ENCODE measurements around the gene SORCS2. TPM values are rescaled to one million over a fixed set of nuclear protein-coding genes. Genes with fewer than 3 reads are reported as not detected.

Gene SORCS2
- total and polyA plus RNA-seq, 2 of the 8 experiments (the other 6 are each of a cell fraction or from before 2014, with no cell fraction given), result 0.36 to 1.8 TPM

DNA sequence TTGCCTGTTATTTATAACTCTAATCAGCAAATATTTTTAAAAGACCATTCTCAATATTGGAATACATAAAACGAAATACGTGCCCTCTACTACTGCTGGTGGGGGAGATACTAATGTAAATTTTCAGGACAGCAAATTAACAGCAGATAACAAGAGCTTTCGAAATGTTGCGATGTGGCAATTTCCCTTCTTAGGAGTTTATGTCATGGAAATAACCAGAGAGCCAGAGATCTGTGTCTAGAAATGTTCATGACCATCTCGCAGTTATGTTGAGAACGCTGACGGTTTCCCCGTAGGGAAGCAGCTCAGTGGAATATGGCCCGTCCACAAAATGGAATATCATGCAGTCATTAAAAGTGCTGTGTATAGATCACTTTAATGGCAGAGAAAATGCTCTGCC lies 480.8 kb downstream of the SORCS2 start:
- no peak for TF ChIP-seq CHD2 (IDR thresholded peaks at IDR 0.05; ENCODE audit: low read length)
- TF ChIP-seq POLR2A (IDR thresholded peaks at IDR 0.05; ENCODE audit: control extremely low read depth in 1 of 2, low read depth in 2 of 2, low read length in 2 of 2), result no peak
- no peak for TF ChIP-seq POLR2AphosphoS5 (IDR thresholded peaks at IDR 0.05; ENCODE audit: low read depth, low read length)
- TF ChIP-seq, protein P1, sequence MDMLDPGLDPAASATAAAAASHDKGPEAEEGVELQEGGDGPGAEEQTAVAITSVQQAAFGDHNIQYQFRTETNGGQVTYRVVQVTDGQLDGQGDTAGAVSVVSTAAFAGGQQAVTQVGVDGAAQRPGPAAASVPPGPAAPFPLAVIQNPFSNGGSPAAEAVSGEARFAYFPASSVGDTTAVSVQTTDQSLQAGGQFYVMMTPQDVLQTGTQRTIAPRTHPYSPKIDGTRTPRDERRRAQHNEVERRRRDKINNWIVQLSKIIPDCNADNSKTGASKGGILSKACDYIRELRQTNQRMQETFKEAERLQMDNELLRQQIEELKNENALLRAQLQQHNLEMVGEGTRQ (IDR thresholded peaks at IDR 0.05; ENCODE audit: low read length), result no peak
- TF ChIP-seq SAP30 (IDR thresholded peaks at IDR 0.05; ENCODE audit: insufficient read depth, insufficient replicate concordance, low read length), result no peak
- no peak for TF ChIP-seq SP2 (IDR thresholded peaks at IDR 0.05; ENCODE audit: low read length)
- no peak for TF ChIP-seq GABPA (IDR thresholded peaks at IDR 0.05; ENCODE audit: borderline replicate concordance, insufficient read depth, low read length)
- no peak for TF ChIP-seq EGR1 (IDR thresholded peaks at IDR 0.05; ENCODE audit: borderline replicate concordance, low read depth, low read length)
- TF ChIP-seq EZH2 (IDR thresholded peaks at IDR 0.05; ENCODE audit: low read depth, low read length, severe bottlenecking), result no peak
- TF ChIP-seq RFX5 (IDR thresholded peaks at IDR 0.05; ENCODE audit: borderline replicate concordance, low read depth, low read length), result no peak
- TF ChIP-seq, protein P2, sequence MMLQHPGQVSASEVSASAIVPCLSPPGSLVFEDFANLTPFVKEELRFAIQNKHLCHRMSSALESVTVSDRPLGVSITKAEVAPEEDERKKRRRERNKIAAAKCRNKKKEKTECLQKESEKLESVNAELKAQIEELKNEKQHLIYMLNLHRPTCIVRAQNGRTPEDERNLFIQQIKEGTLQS (IDR thresholded peaks at IDR 0.05; ENCODE audit: insufficient read depth, low read depth, low read length), result no peak
- TF ChIP-seq ASH2L (IDR thresholded peaks at IDR 0.05; ENCODE audit: low read length), result no peak
- TF ChIP-seq CTBP2 (IDR thresholded peaks at IDR 0.05; ENCODE audit: borderline replicate concordance, insufficient read depth, insufficient read length, low read length), result no peak
- H3K27ac ChIP-seq (ENCODE audit: low read depth, low read length), result no peak overlapping the region
- H4K8ac ChIP-seq (ENCODE audit: extremely low read depth, insufficient read depth, low read length), result no peak overlapping the region
- H2BK120ac ChIP-seq (replicated peaks; ENCODE audit: low read depth, low read length), result no peak overlapping the region
- H2BK12ac ChIP-seq (ENCODE audit: low read depth, low read length), result no peak overlapping the region
- no peak overlapping the region for H3K4me3 ChIP-seq (ENCODE audit: extremely low read depth in 1 of 4, insufficient read depth in 2 of 4, low read depth in 3 of 4, low read length in 4 of 4)
- H3K4ac ChIP-seq (replicated peaks; ENCODE audit: insufficient read length, low read depth, low read length), result no peak overlapping the region
- H3K18ac ChIP-seq (ENCODE audit: extremely low read depth, low read length), result no peak overlapping the region
- no peaks in the 10 kb centered on the region for H3K79me1 ChIP-seq (ENCODE audit: low read depth, low read length)
- H3K4me2 ChIP-seq (ENCODE audit: insufficient read depth in 1 of 2, low read depth in 2 of 2, low read length in 2 of 2), result no peak overlapping the region
- H3K9ac ChIP-seq (replicated peaks in 1 of 4; ENCODE audit: extremely low read depth in 1 of 4, low read depth in 3 of 4, low read length in 3 of 4), result no peak overlapping the region
- H3K9me3 ChIP-seq (ENCODE audit: insufficient read depth in 2 of 2, low read depth in 1 of 2, low read length in 1 of 2), result peaks cover 2 to 3% of the 10 kb centered on the region in 2 experiments; a peak in 2 of 4 replicates
- no peaks in the 10 kb centered on the region for H3K27me3 ChIP-seq (replicated peaks in 1 of 4; ENCODE audit: control insufficient read depth in 3 of 4, extremely low read depth in 1 of 4, insufficient read depth in 3 of 4, low read length in 3 of 4)
- no peak overlapping the region for H2AFZ ChIP-seq (ENCODE audit: low read length)
- no peak overlapping the region for H3K23ac ChIP-seq (ENCODE audit: insufficient read length)
- no peak overlapping the region for H2BK15ac ChIP-seq (ENCODE audit: low read length)
- no peak overlapping the region for H3K56ac ChIP-seq (replicated peaks; ENCODE audit: insufficient read length, low read depth, low read length)
- ChIA-PET CTCF (ENCODE audit: partially characterized antibody) (interaction anchor here (1.0 to 1.4 kb wide), 3 partner anchors 9 to 47 kb away, joined by 3 to 4 read pairs (median 3); no protein-coding TSS in a partner anchor), POLR2A (ENCODE audit: partially characterized antibody) (no interaction called here)
- H2BK5ac ChIP-seq (ENCODE audit: low read depth, low read length), result no peak overlapping the region
- no peak overlapping the region for H4K91ac ChIP-seq (replicated peaks; ENCODE audit: insufficient read length, low read length)
- no peak overlapping the region for H2AK5ac ChIP-seq (ENCODE audit: low read depth, low read length)
- no peak overlapping the region for H2BK20ac ChIP-seq (ENCODE audit: low read length)
- peaks cover 0 to 5% (median under 1%) of the 10 kb centered on the region in 4 experiments; a peak in 2 of 7 replicates for H3K4me1 ChIP-seq (replicated peaks in 1 of 4; ENCODE audit: control insufficient read depth in 3 of 4, insufficient read depth in 4 of 4, low read length in 3 of 4)
- FAIRE-seq (no peak), DNase-seq (ENCODE audit: low read depth in 1 of 2, low spot score in 2 of 2) (no peak)
- no peaks in the 10 kb centered on the region for H3K23me2 ChIP-seq (ENCODE audit: low read depth, low read length)
- WGBS, 2 experiments (ENCODE audit: extremely low coverage in 1 of 2, insufficient coverage in 1 of 2, insufficient read length in 1 of 2, insufficient replicate concordance in 2 of 2, low coverage in 1 of 2, low lambda C conversion rate in 2 of 2, missing lambda C conversion rate in 1 of 2), result 92% methylated on average over 9 of the region's 9 CpGs; no CpG with 5 or more reads in 1 of the 2 experiments
- H3K79me2 ChIP-seq (ENCODE audit: control insufficient read depth in 1 of 2, insufficient read depth in 2 of 2, low read length in 2 of 2), result no peaks in the 10 kb centered on the region
- H3K36me3 ChIP-seq (ENCODE audit: control insufficient read depth in 2 of 4, insufficient read depth in 4 of 4, low read length in 3 of 4), result no peaks in the 10 kb centered on the region
- no peaks in the 10 kb centered on the region for H4K20me1 ChIP-seq (replicated peaks in 1 of 2; ENCODE audit: control insufficient read depth in 1 of 2, insufficient read depth in 2 of 2, low read length in 2 of 2)
- no peak overlapping the region for H4K5ac ChIP-seq (ENCODE audit: insufficient read length, low read depth, low read length)
- H3K14ac ChIP-seq (ENCODE audit: insufficient read length), result no peak overlapping the region
